ENCODE data around the gene BBOX1.
"Not testable (repeated sequence)": the region's sequence is repeated elsewhere in the genome, so short reads cannot be mapped to it uniquely, and the experiment has no call there.

The BBOX1 gene

DNA sequence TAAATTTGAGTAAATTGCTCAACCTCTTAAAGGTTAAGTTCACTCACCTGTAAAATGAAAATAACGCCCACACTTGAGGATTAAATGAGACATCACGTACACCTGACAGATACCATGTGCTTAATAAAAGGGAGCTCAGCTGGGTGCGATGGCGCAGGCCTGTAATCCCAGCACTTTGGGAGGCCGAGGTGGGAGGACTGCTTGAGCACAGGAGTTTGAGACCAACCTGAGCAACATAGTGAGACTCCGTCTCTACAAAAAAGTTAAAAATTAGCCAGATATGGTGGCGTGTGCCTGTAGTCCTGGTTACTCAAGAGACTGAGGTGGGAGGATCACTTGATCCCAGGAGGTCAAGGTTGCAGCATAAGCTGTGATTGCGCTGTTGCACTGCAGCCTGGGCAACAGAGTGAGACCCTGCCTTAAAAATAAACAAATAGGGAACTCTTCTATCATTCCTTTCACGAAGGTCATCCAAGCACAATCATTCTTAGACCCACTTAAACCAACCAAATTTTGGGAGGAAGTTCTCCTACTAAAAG is 134.1 kb downstream of the BBOX1 start:
- no peak for DNase-seq (ENCODE audit: extremely low read depth in 1 of 2, low read depth in 1 of 2)

DNA sequence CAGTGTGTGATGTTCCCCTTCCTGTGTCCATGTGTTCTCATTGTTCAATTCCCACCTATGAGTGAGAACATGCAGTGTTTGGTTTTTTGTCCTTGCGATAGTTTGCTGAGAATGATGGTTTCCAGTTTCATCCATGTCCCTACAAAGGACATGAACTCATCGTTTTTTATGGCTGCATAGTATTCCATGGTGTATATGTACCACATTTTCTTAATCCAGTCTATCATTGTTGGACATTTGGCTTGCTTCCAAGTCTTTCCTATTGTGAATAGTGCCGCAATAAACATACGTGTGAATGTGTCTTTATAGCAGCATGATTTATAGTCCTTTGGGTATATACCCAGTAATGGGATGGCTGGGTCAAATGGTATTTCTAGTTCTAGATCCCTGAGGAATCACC is 134.9 kb downstream of the BBOX1 start:
- DNase-seq (ENCODE audit: extremely low read depth in 1 of 2, low read depth in 1 of 2), result not testable (repeated sequence)
